H1 (cell line): ENCODE results near the gene PARP1. TPM values are rescaled to one million over a fixed set of nuclear protein-coding genes. Genes with fewer than 3 reads are reported as not detected.

Experiments
- CTCF ChIA-PET: fragments of 300-600 bp; sonication (Branson Sonifier 250); formaldehyde crosslinking; loops from one replicate; lab custom pipeline; 2021; ENCODE audit not compliant: partially characterized antibody; lab: Charles Lee
- POLR2A ChIA-PET: fragments of 300-600 bp; sonication (Branson Sonifier 250); formaldehyde crosslinking; loops from one replicate; lab custom pipeline; 2021; ENCODE audit warnings: inconsistent platforms; ENCODE audit not compliant: partially characterized antibody; lab: Charles Lee
- DNase-seq, 2 experiments: peaks; one replicate each; pipeline versions ENCODE4 v3.0.0 to v3.0.0-alpha.2; 2010 to 2022; ENCODE audit warnings: low spot score in 2 of 2, low read depth in 1 of 2, mixed read lengths in 1 of 2
- FAIRE-seq: peaks from 2 replicates; lab custom pipeline; 2011; peaks lifted over from hg19 to GRCh38; lab: Jason Lieb, UNC
- H2AFZ ChIP-seq: 2 replicates; pipeline ENCODE4 v1.8.1; 2012; ENCODE audit warnings: low read length, inconsistent platforms
- H2AK5ac ChIP-seq: 2 replicates; pipeline ENCODE4 v1.6.1; 2013; ENCODE audit warnings: low read depth, low read length
- H2BK120ac ChIP-seq: replicated peaks from 2 replicates; pipeline ENCODE3; 2013; ENCODE audit warnings: low read depth, low read length, inconsistent platforms
- H2BK12ac ChIP-seq: 2 replicates; pipeline ENCODE4 v1.6.1; 2013; ENCODE audit warnings: low read depth, low read length
- H2BK15ac ChIP-seq: 2 replicates; pipeline ENCODE4 v1.6.1; 2013; ENCODE audit warnings: low read length
- H2BK20ac ChIP-seq: 2 replicates; pipeline ENCODE4 v1.6.1; 2013; ENCODE audit warnings: low read length
- H2BK5ac ChIP-seq: 2 replicates; pipeline ENCODE4 v1.6.1; 2013; ENCODE audit warnings: low read depth, low read length
- H3K14ac ChIP-seq: 2 replicates; pipeline ENCODE4 v1.6.1; 2013; ENCODE audit warnings: inconsistent platforms; ENCODE audit not compliant: insufficient read length
- H3K18ac ChIP-seq: 2 replicates; pipeline ENCODE4 v1.6.1; 2013; ENCODE audit warnings: low read length; ENCODE audit errors: extremely low read depth
- H3K23ac ChIP-seq: 2 replicates; pipeline ENCODE4 v1.6.1; 2013; ENCODE audit warnings: inconsistent platforms; ENCODE audit not compliant: insufficient read length
- H3K23me2 ChIP-seq: 2 replicates; pipeline ENCODE4 v1.6.1; 2013; ENCODE audit warnings: low read depth, low read length
- H3K27ac ChIP-seq: 2 replicates; pipeline ENCODE4 v1.6.1; 2011; ENCODE audit warnings: low read depth, low read length, inconsistent platforms
- H3K27me3 ChIP-seq, 4 experiments: replicated peaks in 1 of 4; 1 replicate in 1 of 4; 2 replicates in 3 of 4; pipeline versions ENCODE4 v1.6.1 to v1.8.1; 2011 to 2013; ENCODE audit warnings: low read length in 3 of 4, mild to moderate bottlenecking in 3 of 4, inconsistent platforms in 2 of 4, mixed read lengths in 2 of 4, moderate library complexity in 1 of 4; ENCODE audit not compliant: control insufficient read depth in 3 of 4, insufficient read depth in 3 of 4; ENCODE audit errors: extremely low read depth in 1 of 4
- H3K36me3 ChIP-seq, 4 experiments: 2 replicates each; pipeline versions ENCODE4 v1.6.1 to v1.8.1; 2011 to 2013; ENCODE audit warnings: mild to moderate bottlenecking in 4 of 4, low read length in 3 of 4, moderate library complexity in 2 of 4, control low read depth in 1 of 4, inconsistent platforms in 1 of 4; ENCODE audit not compliant: insufficient read depth in 4 of 4, control insufficient read depth in 2 of 4
- H3K4ac ChIP-seq: replicated peaks from 2 replicates; pipeline ENCODE3; 2013; ENCODE audit warnings: low read length, low read depth, mixed read lengths, inconsistent platforms; ENCODE audit not compliant: insufficient read length
- H3K4me1 ChIP-seq, 4 experiments: replicated peaks in 1 of 4; 1 replicate in 1 of 4; 2 replicates in 3 of 4; pipeline versions ENCODE4 v1.6.1 to v1.8.1; 2011 to 2013; ENCODE audit warnings: low read length in 3 of 4, inconsistent platforms in 2 of 4, mixed read lengths in 1 of 4; ENCODE audit not compliant: insufficient read depth in 4 of 4, control insufficient read depth in 3 of 4
- H3K4me2 ChIP-seq, 2 experiments: 2 replicates each; pipeline versions ENCODE4 v1.6.1 to v1.8.1; 2011 to 2013; ENCODE audit warnings: low read depth in 2 of 2, low read length in 2 of 2, control low read depth in 1 of 2, inconsistent platforms in 1 of 2, mild to moderate bottlenecking in 1 of 2; ENCODE audit not compliant: insufficient read depth in 1 of 2
- H3K4me3 ChIP-seq, 4 experiments: fragments of 200-600, 300-600 bp in 1 of 4; sonication (generic), shearing (Covaris generic), sonication (Bioruptor Twin) in 1 of 4; 2 replicates each; pipeline versions ENCODE4 v1.5.1 to v1.8.1; 2011 to 2016; ENCODE audit warnings: low read length in 4 of 4, low read depth in 3 of 4, control low read depth in 2 of 4, inconsistent platforms in 2 of 4, mild to moderate bottlenecking in 2 of 4, mixed read lengths in 1 of 4, moderate library complexity in 1 of 4; ENCODE audit not compliant: insufficient read depth in 2 of 4; ENCODE audit errors: extremely low read depth in 1 of 4
- H3K56ac ChIP-seq: replicated peaks from 2 replicates; pipeline ENCODE3; 2013; ENCODE audit warnings: low read depth, mild to moderate bottlenecking, mixed read lengths, low read length, inconsistent platforms; ENCODE audit not compliant: insufficient read length
- H3K79me1 ChIP-seq: 2 replicates; pipeline ENCODE4 v1.6.1; 2013; ENCODE audit warnings: low read depth, low read length, control low read depth
- H3K79me2 ChIP-seq, 2 experiments: 2 replicates each; pipeline versions ENCODE4 v1.6.1 to v1.8.1; 2012 to 2013; ENCODE audit warnings: low read length in 2 of 2, mild to moderate bottlenecking in 2 of 2, inconsistent platforms in 1 of 2; ENCODE audit not compliant: insufficient read depth in 2 of 2, control insufficient read depth in 1 of 2
- H3K9ac ChIP-seq, 4 experiments: replicated peaks in 1 of 4; 1 replicate in 1 of 4; 2 replicates in 3 of 4; pipeline versions ENCODE4 v1.6.1 to v1.8.1; 2011 to 2013; ENCODE audit warnings: low read depth in 3 of 4, low read length in 3 of 4, control low read depth in 2 of 4, mild to moderate bottlenecking in 2 of 4, moderate library complexity in 2 of 4, inconsistent platforms in 1 of 4; ENCODE audit errors: extremely low read depth in 1 of 4
- H3K9me3 ChIP-seq, 2 experiments: 2 replicates each; pipeline versions ENCODE4 v1.6.1 to v1.8.1; 2012 to 2013; ENCODE audit warnings: mild to moderate bottlenecking in 2 of 2, moderate library complexity in 2 of 2, control low read depth in 1 of 2, inconsistent platforms in 1 of 2, low read depth in 1 of 2, low read length in 1 of 2, mixed read lengths in 1 of 2; ENCODE audit not compliant: insufficient read depth in 2 of 2
- H4K20me1 ChIP-seq, 2 experiments: replicated peaks in 1 of 2; 2 replicates each; pipeline versions ENCODE3 to v1.8.1; 2011 to 2013; ENCODE audit warnings: inconsistent platforms in 2 of 2, low read length in 2 of 2, mild to moderate bottlenecking in 1 of 2; ENCODE audit not compliant: insufficient read depth in 2 of 2, control insufficient read depth in 1 of 2
- H4K5ac ChIP-seq: 2 replicates; pipeline ENCODE4 v1.6.1; 2013; ENCODE audit warnings: low read length, low read depth, mixed read lengths, inconsistent platforms; ENCODE audit not compliant: insufficient read length
- H4K8ac ChIP-seq: 2 replicates; pipeline ENCODE4 v1.8.0; 2013; ENCODE audit warnings: mild to moderate bottlenecking, moderate library complexity, low read length, inconsistent platforms; ENCODE audit not compliant: insufficient read depth; ENCODE audit errors: extremely low read depth
- H4K91ac ChIP-seq: replicated peaks from 2 replicates; pipeline ENCODE3; 2013; ENCODE audit warnings: low read length, mixed read lengths, inconsistent platforms; ENCODE audit not compliant: insufficient read length
- BACH1 ChIP-seq: IDR thresholded peaks from 2 replicates; pipeline ENCODE4 v1.6.1; 2012; ENCODE audit warnings: low read length, improper control_type of control experiment
- CHD1 ChIP-seq: IDR thresholded peaks from 2 replicates; pipeline ENCODE4 v1.6.1; 2012; ENCODE audit warnings: low read depth, low read length, improper control_type of control experiment
- CTBP2 ChIP-seq: IDR thresholded peaks from 2 replicates; pipeline ENCODE4 v1.7.0; 2011; ENCODE audit warnings: borderline replicate concordance, mild to moderate bottlenecking, moderate library complexity, mixed read lengths, low read length; ENCODE audit not compliant: insufficient read depth, insufficient read length
- EP300 ChIP-seq, 2 experiments: IDR thresholded peaks; 1 replicate in 1 of 2; 2 replicates in 1 of 2; pipeline ENCODE4 v1.6.1; 2011 to 2012; ENCODE audit warnings: low read depth in 2 of 2, low read length in 2 of 2, mild to moderate bottlenecking in 2 of 2, borderline replicate concordance in 1 of 2, inconsistent platforms in 1 of 2, moderate library complexity in 1 of 2
- JUND ChIP-seq: IDR thresholded peaks from 2 replicates; pipeline ENCODE4 v1.6.1; 2011; ENCODE audit warnings: mild to moderate bottlenecking, improper control_type of control experiment, low read length
- MAFK ChIP-seq: IDR thresholded peaks from 2 replicates; pipeline ENCODE4 v1.6.1; 2012; ENCODE audit warnings: low read depth, mild to moderate bottlenecking, improper control_type of control experiment, low read length
- TBP ChIP-seq: IDR thresholded peaks from 2 replicates; pipeline ENCODE4 v1.6.1; 2011; ENCODE audit warnings: low read depth, low read length, improper control_type of control experiment
- WGBS, 2 experiments: shearing (Covaris generic) in 1 of 2; methylation state at CpG; one replicate each; pipeline versions ENCODE4 v1.1.6 to v1.1.7; 2013 to 2015; ENCODE audit warnings: low lambda C conversion rate in 2 of 2, mixed read lengths in 2 of 2, inconsistent platforms in 1 of 2, low coverage in 1 of 2, missing lambda C conversion rate in 1 of 2; ENCODE audit not compliant: insufficient replicate concordance in 2 of 2, insufficient coverage in 1 of 2, insufficient read length in 1 of 2; ENCODE audit errors: extremely low coverage in 1 of 2, missing lambda C conversion rate in 1 of 2; 5-methylcytosine and 5-hydroxymethylcytosine counted together
- polyA plus RNA-seq, 7 experiments: library from polyadenylated mRNA; depleted of rRNA in 3 of 7; stranded (reverse) in 5 of 7; unstranded in 2 of 7; fragments of >200 nt in 5 of 7; fragments of 200-250 nt in 2 of 7; gene quantifications; 1 replicate in 5 of 7; 2 replicates in 1 of 7; 4 replicates in 1 of 7; pipeline versions ENCODE4 v1.2.1 to v1.2.3, GENCODE V29; 2011 to 2013; ENCODE audit warnings: missing spikeins in 2 of 7, mixed read lengths in 2 of 7
- total RNA-seq: library from RNA; stranded (reverse); fragmentation: NEBNext Ultra II Directional; extraction: Animal tissue kit (Norgen Biotek cat#: 25700); gene quantifications from 2 replicates; pipeline ENCODE4 v1.2.1, GENCODE V29; 2021

PARP1 gene
- total and polyA plus RNA-seq, 2 of the 8 experiments (the other 6 are each of a cell fraction or from before 2014, with no cell fraction given) = 416 to 441 TPM

- Histone ChIP-seq H3K9me3 (no peaks in the 10 kb centered on the region), H2BK20ac (no peak overlapping the region), H3K79me1 (no peaks in the 10 kb centered on the region), H3K4me3 (no peak overlapping the region), H3K4me2 (no peak overlapping the region), H3K27me3 (no peaks in the 10 kb centered on the region), H3K56ac (no peak overlapping the region), H2BK120ac (no peak overlapping the region), H3K27ac (no peak overlapping the region), H2BK5ac (no peak overlapping the region), H3K23ac (no peak overlapping the region), H3K79me2 (no peaks in the 10 kb centered on the region), H2AK5ac (no peak overlapping the region), H4K5ac (no peak overlapping the region), H3K4me1 (no peaks in the 10 kb centered on the region), H2AFZ (no peak overlapping the region; the same call in 1 of the 2 replicates), H4K20me1 (no peaks in the 10 kb centered on the region), H3K4ac (no peak overlapping the region), H4K91ac (no peak overlapping the region), H4K8ac (no peak overlapping the region), H2BK15ac (no peak overlapping the region), H3K18ac (no peak overlapping the region), H3K9ac (no peak overlapping the region), H2BK12ac (no peak overlapping the region), H3K36me3 (no peaks in the 10 kb centered on the region), H3K23me2 (no peaks in the 10 kb centered on the region), H3K14ac (no peak overlapping the region)
- TF ChIP-seq BACH1 (no peak), JUND (no peak), MAFK (no peak), EP300 (IDR thresholded peaks at IDR 0.05; ENCODE audit: borderline replicate concordance in 1 of 2, low read depth in 2 of 2, low read length in 2 of 2) (no peak), CTBP2 (no peak), TBP (no peak), CHD1 (no peak)
- POLR2A ChIA-PET = no interaction called here
- CTCF ChIA-PET = no interaction called here
- FAIRE-seq = no peak
- no peak for DNase-seq
- WGBS, 2 experiments = 93% methylated on average over 11 of the region's 11 CpGs; no CpG with 5 or more reads in 1 of the 2 experiments
These were observed 58.8 kb downstream of the PARP1 start for GRCh38 chr1:226349081-226349480.
